Neural progenitor cell (in vitro differentiated cells): ENCODE results near the gene FRMD5. TPM values are rescaled to one million over a fixed set of nuclear protein-coding genes. Genes with fewer than 3 reads are reported as not detected.

Experiments used
- DNase-seq: peaks from one replicate; pipeline ENCODE4 v3.0.0-alpha.2; 2016; ENCODE audit warnings: low spot score
- H2AFZ ChIP-seq: fragments of 200-600 bp; sonication (generic); replicated peaks from 2 replicates; pipeline ENCODE4 v1.6.1; 2016; ENCODE audit warnings: antibody characterized with exemption
- H3F3A ChIP-seq: fragments of 200-600 bp; sonication (generic); 2 replicates; pipeline ENCODE4 v1.6.1; 2016; ENCODE audit warnings: antibody characterized with exemption, low read depth
- H3K27ac ChIP-seq: fragments of 200-600 bp; sonication (generic); 2 replicates; pipeline ENCODE4 v1.5.1; 2016; ENCODE audit warnings: mild to moderate bottlenecking
- H3K27me3 ChIP-seq: fragments of 200-600 bp; sonication (generic); 2 replicates; pipeline ENCODE4 v1.6.1; 2016; ENCODE audit warnings: mild to moderate bottlenecking, moderate library complexity
- H3K36me3 ChIP-seq: fragments of 200-600 bp; sonication (generic); 2 replicates; pipeline ENCODE4 v1.5.1; 2016
- H3K4me1 ChIP-seq: fragments of 200-600 bp; sonication (generic); 2 replicates; pipeline ENCODE4 v1.6.1; 2016; ENCODE audit warnings: mixed run types
- H3K4me2 ChIP-seq: fragments of 200-600 bp; sonication (generic); 2 replicates; pipeline ENCODE4 v1.6.1; 2016
- H3K4me3 ChIP-seq: fragments of 200-600 bp; sonication (generic); 2 replicates; pipeline ENCODE4 v1.5.1; 2016
- H3K79me2 ChIP-seq: fragments of 200-600 bp; sonication (generic); 2 replicates; pipeline ENCODE4 v1.6.1; 2016; ENCODE audit warnings: low read depth
- H3K9ac ChIP-seq: fragments of 200-600 bp; sonication (generic); 2 replicates; pipeline ENCODE4 v1.6.1; 2016
- H3K9me3 ChIP-seq: fragments of 200-600 bp; sonication (generic); 2 replicates; pipeline ENCODE4 v1.5.1; 2016; ENCODE audit warnings: low read depth
- H4K20me1 ChIP-seq: fragments of 200-600 bp; sonication (generic); 2 replicates; pipeline ENCODE4 v1.6.1; 2016; ENCODE audit warnings: low read depth
- H3K27ac Mint-ChIP-seq: 3 replicates; pipeline ENCODE4 v1.8.0; 2021; ENCODE audit warnings: mixed read lengths
- H3K27me3 Mint-ChIP-seq: 2 replicates; pipeline ENCODE4 v1.8.0; 2022; ENCODE audit warnings: low read depth, mild to moderate bottlenecking, inconsistent platforms, moderate library complexity, mixed read lengths; ENCODE audit not compliant: insufficient read depth
- H3K36me3 Mint-ChIP-seq: 3 replicates; pipeline ENCODE4 v1.8.0; 2021; ENCODE audit warnings: mixed read lengths
- H3K4me1 Mint-ChIP-seq: 3 replicates; pipeline ENCODE4 v1.8.0; 2021; ENCODE audit warnings: mixed read lengths
- H3K4me3 Mint-ChIP-seq: 3 replicates; pipeline ENCODE4 v1.8.0; 2021; ENCODE audit warnings: mild to moderate bottlenecking, moderate library complexity, mixed read lengths
- H3K9me3 Mint-ChIP-seq: 3 replicates; pipeline ENCODE4 v1.8.0; 2020; ENCODE audit warnings: mixed read lengths
- EZH2 ChIP-seq: fragments of 200-600 bp; sonication (generic); IDR thresholded peaks from 2 replicates; pipeline ENCODE4 v1.6.1; 2017; ENCODE audit warnings: antibody characterized with exemption, mild to moderate bottlenecking, moderate library complexity
- EZH2phosphoT487 ChIP-seq: fragments of 200-600 bp; sonication (generic); IDR thresholded peaks from 2 replicates; pipeline ENCODE4 v1.6.1; 2017; ENCODE audit warnings: antibody characterized with exemption
- total RNA-seq: library from RNA; depleted of rRNA; stranded (reverse); fragments of >200 nt; gene quantifications from 2 replicates; pipeline ENCODE4 v1.2.3, GENCODE V29; 2015; ENCODE audit warnings: low replicate concordance
- TF ChIP-seq, protein P1 (sequence below): fragments of 200-600 bp; sonication (generic); IDR thresholded peaks from 2 replicates; pipeline ENCODE4 v1.5.1; 2017; ENCODE audit warnings: antibody characterized with exemption, mild to moderate bottlenecking

FRMD5 gene
- total RNA-seq, 1 donor from 2014 or later, result 10.1 TPM

DNA sequence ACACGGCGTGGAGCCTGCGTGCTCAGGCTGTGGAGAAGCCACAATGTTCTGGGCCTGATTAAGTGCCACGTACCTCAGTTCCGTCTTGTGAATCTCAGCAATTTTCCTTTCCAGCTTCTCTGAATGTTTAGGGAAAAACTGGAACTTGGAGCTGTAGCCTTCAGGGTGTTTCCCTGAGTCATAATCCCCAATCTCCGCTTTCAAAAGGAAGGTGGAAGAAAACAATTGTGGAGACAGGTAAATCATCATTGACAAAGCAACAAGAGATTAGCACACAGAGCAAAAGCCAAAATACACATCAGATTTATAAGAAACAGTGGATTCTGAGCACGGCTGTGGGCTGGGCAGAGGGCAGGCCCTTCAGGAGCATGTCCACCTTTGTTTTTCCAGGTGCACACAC lies 289.3 kb downstream of the FRMD5 start:
- peaks cover 4% of the 10 kb centered on the region for H3F3A ChIP-seq
- Mint-ChIP-seq H3K36me3 (peaks cover 4% of the 10 kb centered on the region), H3K4me3 (no peak overlapping the region), H3K4me1 (peaks cover 14% of the 10 kb centered on the region), H3K9me3 (no peaks in the 10 kb centered on the region), H3K27ac (no peak overlapping the region), H3K27me3 (peaks cover 2% of the 10 kb centered on the region)
- H3K27ac ChIP-seq, result no peak overlapping the region
- H2AFZ ChIP-seq, result no peak overlapping the region
- no peak for DNase-seq
- H3K9ac ChIP-seq, result no peak overlapping the region
- no peaks in the 10 kb centered on the region for H3K27me3 ChIP-seq
- no peak overlapping the region for H3K4me2 ChIP-seq
- TF ChIP-seq EZH2, result no peak
- TF ChIP-seq EZH2phosphoT487, result no peak
- TF ChIP-seq, protein P1, sequence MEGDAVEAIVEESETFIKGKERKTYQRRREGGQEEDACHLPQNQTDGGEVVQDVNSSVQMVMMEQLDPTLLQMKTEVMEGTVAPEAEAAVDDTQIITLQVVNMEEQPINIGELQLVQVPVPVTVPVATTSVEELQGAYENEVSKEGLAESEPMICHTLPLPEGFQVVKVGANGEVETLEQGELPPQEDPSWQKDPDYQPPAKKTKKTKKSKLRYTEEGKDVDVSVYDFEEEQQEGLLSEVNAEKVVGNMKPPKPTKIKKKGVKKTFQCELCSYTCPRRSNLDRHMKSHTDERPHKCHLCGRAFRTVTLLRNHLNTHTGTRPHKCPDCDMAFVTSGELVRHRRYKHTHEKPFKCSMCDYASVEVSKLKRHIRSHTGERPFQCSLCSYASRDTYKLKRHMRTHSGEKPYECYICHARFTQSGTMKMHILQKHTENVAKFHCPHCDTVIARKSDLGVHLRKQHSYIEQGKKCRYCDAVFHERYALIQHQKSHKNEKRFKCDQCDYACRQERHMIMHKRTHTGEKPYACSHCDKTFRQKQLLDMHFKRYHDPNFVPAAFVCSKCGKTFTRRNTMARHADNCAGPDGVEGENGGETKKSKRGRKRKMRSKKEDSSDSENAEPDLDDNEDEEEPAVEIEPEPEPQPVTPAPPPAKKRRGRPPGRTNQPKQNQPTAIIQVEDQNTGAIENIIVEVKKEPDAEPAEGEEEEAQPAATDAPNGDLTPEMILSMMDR, result no peak
- H3K36me3 ChIP-seq, result no peaks in the 10 kb centered on the region
- H3K79me2 ChIP-seq, result no peaks in the 10 kb centered on the region
- no peaks in the 10 kb centered on the region for H3K9me3 ChIP-seq
- H3K4me3 ChIP-seq, result no peak overlapping the region
- no peaks in the 10 kb centered on the region for H3K4me1 ChIP-seq
- no peaks in the 10 kb centered on the region for H4K20me1 ChIP-seq

DNA sequence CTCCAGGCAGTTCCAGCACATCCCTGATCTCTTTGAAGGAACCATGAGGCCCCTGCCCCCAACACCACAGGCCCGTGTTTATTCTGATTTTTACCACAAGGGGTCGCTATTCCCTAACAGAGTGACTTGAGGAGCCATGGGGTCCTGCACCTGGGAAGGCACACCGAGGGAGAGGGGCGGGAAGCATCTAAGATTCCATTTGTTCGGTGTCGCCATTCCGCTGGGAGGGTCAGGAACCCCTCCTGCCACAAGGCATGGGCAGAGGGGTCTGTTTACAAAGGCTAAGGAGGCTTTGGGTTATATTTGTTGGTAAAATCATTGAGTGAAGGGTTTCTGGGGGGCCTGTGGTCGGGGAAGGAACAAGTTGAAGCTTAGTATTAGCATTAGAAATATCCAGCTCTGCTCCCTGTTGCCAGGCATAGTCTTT lies 291.2 kb downstream of the FRMD5 start:
- Histone ChIP-seq H3K4me2 (no peak overlapping the region), H3K36me3 (no peaks in the 10 kb centered on the region), H3K79me2 (no peaks in the 10 kb centered on the region), H3K27ac (no peak overlapping the region), H4K20me1 (no peaks in the 10 kb centered on the region), H3K4me1 (no peaks in the 10 kb centered on the region), H2AFZ (peak overlapping the region; percentile 65), H3F3A (peaks cover 4% of the 10 kb centered on the region), H3K4me3 (no peak overlapping the region), H3K9ac (no peak overlapping the region), H3K9me3 (no peaks in the 10 kb centered on the region), H3K27me3 (no peaks in the 10 kb centered on the region)
- no peaks in the 10 kb centered on the region for H3K9me3 Mint-ChIP-seq
- peak overlapping the region; percentile 55 for H3K27ac Mint-ChIP-seq
- peaks cover 4% of the 10 kb centered on the region for H3K36me3 Mint-ChIP-seq
- H3K4me1 Mint-ChIP-seq, result peaks cover 14% of the 10 kb centered on the region
- H3K27me3 Mint-ChIP-seq, result peaks cover 2% of the 10 kb centered on the region
- no peak overlapping the region for H3K4me3 Mint-ChIP-seq
- TF ChIP-seq, protein P1, result peak; percentile 96
- TF ChIP-seq EZH2, result no peak
- peak; percentile 90 for DNase-seq

DNA sequence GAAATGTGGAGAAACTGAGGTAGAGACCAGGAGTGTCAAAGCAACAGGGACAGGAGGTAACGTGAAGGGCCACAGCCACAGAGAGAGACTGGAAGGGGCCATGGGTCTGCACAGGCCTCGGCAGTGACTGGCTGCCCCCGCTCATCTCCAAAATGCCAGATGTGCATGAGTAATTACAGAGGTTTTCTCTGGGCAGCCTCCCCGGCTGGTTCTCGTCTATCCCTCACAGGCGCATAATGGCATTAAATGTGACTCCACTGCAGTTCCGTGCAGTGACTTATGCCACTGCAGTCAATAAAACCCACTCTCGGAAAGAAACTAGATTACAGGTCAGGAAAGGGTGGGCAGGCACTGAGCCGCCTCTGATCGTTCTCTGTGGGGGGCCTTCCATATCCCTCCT lies 293.6 kb downstream of the FRMD5 start:
- H3K4me3 Mint-ChIP-seq, result no peak overlapping the region
- no peak for TF ChIP-seq EZH2
- TF ChIP-seq, protein P1, result no peak
- TF ChIP-seq EZH2phosphoT487, result no peak
- Histone ChIP-seq H3K79me2 (no peaks in the 10 kb centered on the region), H3K9ac (no peak overlapping the region), H4K20me1 (no peaks in the 10 kb centered on the region), H3K4me3 (no peak overlapping the region), H3K27me3 (no peaks in the 10 kb centered on the region), H3K4me2 (no peak overlapping the region), H3K9me3 (no peaks in the 10 kb centered on the region), H3K36me3 (no peaks in the 10 kb centered on the region), H3K4me1 (no peaks in the 10 kb centered on the region), H3K27ac (no peak overlapping the region), H3F3A (peaks cover 4% of the 10 kb centered on the region), H2AFZ (no peak overlapping the region)
- H3K27me3 Mint-ChIP-seq, result peaks cover 2% of the 10 kb centered on the region
- no peaks in the 10 kb centered on the region for H3K9me3 Mint-ChIP-seq
- H3K4me1 Mint-ChIP-seq, result peaks cover 14% of the 10 kb centered on the region
- H3K36me3 Mint-ChIP-seq, result peaks cover 3% of the 10 kb centered on the region
- DNase-seq, result no peak
- H3K27ac Mint-ChIP-seq, result no peak overlapping the region
